IMR-90 (cell line): ENCODE data around the gene IFTAP. TPM values are rescaled to one million over a fixed set of nuclear protein-coding genes. Genes with fewer than 3 reads are reported as not detected.

Experiments
- ATAC-seq: fragments of 200-7000 bp; cut with Tn5 transposase; 2 replicates; pipeline ENCODE4 v1.9.1; 2020; ENCODE audit warnings: low read depth, mild to moderate bottlenecking, moderate library complexity
- BruUV-seq: library from RNA; stranded (reverse); fragments of 400-500 nt; replicated peaks from 2 replicates; lab custom pipeline; 2021; lab: Mats Ljungman, UMichigan
- CTCF ChIA-PET: fragments of 300-600 bp; formaldehyde crosslinking; extraction: SDS; loops from one replicate; lab custom pipeline; 2021; ENCODE audit warnings: antibody characterized with exemption; lab: Yijun Ruan, JAX
- POLR2A ChIA-PET: fragments of 300-600 bp; sonication (Branson Sonifier 250); formaldehyde crosslinking; loops from one replicate; lab custom pipeline; 2022; ENCODE audit warnings: antibody characterized with exemption; ENCODE audit not compliant: unreplicated experiment; lab: Charles Lee
- DNase-seq: peaks from one replicate; pipeline ENCODE4 v3.0.0; 2013
- H2AFZ ChIP-seq: replicated peaks from 2 replicates; pipeline ENCODE3; 2013; ENCODE audit warnings: low read length, mild to moderate bottlenecking; ENCODE audit not compliant: poor library complexity
- H2AK5ac ChIP-seq: 2 replicates; pipeline ENCODE4 v1.6.1; 2013; ENCODE audit warnings: low read depth, low read length, inconsistent platforms
- H2AK9ac ChIP-seq: replicated peaks from 2 replicates; pipeline ENCODE3; 2013; ENCODE audit warnings: mild to moderate bottlenecking, low read depth, low read length, moderate library complexity; ENCODE audit not compliant: poor library complexity
- H2BK120ac ChIP-seq: 2 replicates; pipeline ENCODE4 v1.6.1; 2013; ENCODE audit warnings: low read depth, low read length, inconsistent platforms
- H2BK15ac ChIP-seq: 3 replicates; pipeline ENCODE4 v1.6.1; 2013; ENCODE audit warnings: low read depth, low read length, inconsistent platforms
- H2BK20ac ChIP-seq: 2 replicates; pipeline ENCODE4 v1.6.1; 2013; ENCODE audit warnings: low read depth, mild to moderate bottlenecking, inconsistent platforms, low read length, moderate library complexity
- H2BK5ac ChIP-seq: 2 replicates; pipeline ENCODE4 v1.6.1; 2013; ENCODE audit warnings: mild to moderate bottlenecking, low read depth, low read length, inconsistent platforms; ENCODE audit not compliant: poor library complexity, severe bottlenecking
- H3K14ac ChIP-seq: replicated peaks from 2 replicates; pipeline ENCODE4 v1.6.1; 2013; ENCODE audit warnings: low read depth, low read length, inconsistent platforms
- H3K18ac ChIP-seq: 2 replicates; pipeline ENCODE4 v1.6.1; 2013; ENCODE audit warnings: low read depth, low read length, control low read depth
- H3K23ac ChIP-seq: 2 replicates; pipeline ENCODE4 v1.6.1; 2013; ENCODE audit warnings: low read depth, low read length, inconsistent platforms
- H3K27ac ChIP-seq: 2 replicates; pipeline ENCODE4 v1.5.1; 2013; ENCODE audit warnings: mild to moderate bottlenecking, control low read depth, low read length; ENCODE audit not compliant: insufficient read depth
- H3K27me3 ChIP-seq: 2 replicates; pipeline ENCODE4 v1.6.1; 2013; ENCODE audit warnings: low read length; ENCODE audit not compliant: control insufficient read depth, insufficient read depth
- H3K36me3 ChIP-seq: 2 replicates; pipeline ENCODE4 v1.6.1; 2013; ENCODE audit warnings: low read length, mixed read lengths; ENCODE audit not compliant: control insufficient read depth, insufficient read depth
- H3K4ac ChIP-seq: 2 replicates; pipeline ENCODE4 v1.6.1; 2013; ENCODE audit warnings: low read depth, low read length, inconsistent platforms
- H3K4me1 ChIP-seq: 2 replicates; pipeline ENCODE4 v1.6.1; 2013; ENCODE audit warnings: low read length, mixed read lengths; ENCODE audit not compliant: control insufficient read depth, insufficient read depth
- H3K4me2 ChIP-seq: 2 replicates; pipeline ENCODE4 v1.6.1; 2013; ENCODE audit warnings: low read depth, mild to moderate bottlenecking, control low read depth, low read length, moderate library complexity
- H3K4me3 ChIP-seq: 2 replicates; pipeline ENCODE4 v1.5.1; 2013; ENCODE audit warnings: low read depth, mild to moderate bottlenecking, control low read depth, low read length, moderate library complexity; ENCODE audit not compliant: insufficient read depth
- H3K56ac ChIP-seq: 2 replicates; pipeline ENCODE4 v1.6.1; 2013; ENCODE audit warnings: low read length, inconsistent platforms; ENCODE audit not compliant: insufficient read depth; ENCODE audit errors: extremely low read depth
- H3K79me1 ChIP-seq, 2 experiments: 2 replicates each; pipeline ENCODE4 v1.6.1; 2013; ENCODE audit warnings: low read length in 2 of 2, inconsistent platforms in 1 of 2, low read depth in 1 of 2
- H3K9ac ChIP-seq: 2 replicates; pipeline ENCODE4 v1.6.1; 2013; ENCODE audit warnings: low read depth, low read length, control low read depth
- H3K9me1 ChIP-seq: 2 replicates; pipeline ENCODE4 v1.6.1; 2013; ENCODE audit warnings: low read length, inconsistent platforms; ENCODE audit not compliant: insufficient read depth
- H3K9me3 ChIP-seq: 2 replicates; pipeline ENCODE4 v1.6.1; 2013; ENCODE audit warnings: low read length; ENCODE audit not compliant: control insufficient read depth, insufficient read depth
- H4K20me1 ChIP-seq: 2 replicates; pipeline ENCODE4 v1.6.1; 2013; ENCODE audit warnings: low read length, inconsistent platforms; ENCODE audit not compliant: insufficient read depth
- H4K5ac ChIP-seq: 2 replicates; pipeline ENCODE4 v1.6.1; 2013; ENCODE audit warnings: mild to moderate bottlenecking, low read depth, low read length, control low read depth
- H4K8ac ChIP-seq, 2 experiments: 2 replicates each; pipeline ENCODE4 v1.6.1; 2013; ENCODE audit warnings: low read depth in 2 of 2, low read length in 2 of 2, control low read depth in 1 of 2, inconsistent platforms in 1 of 2
- H4K91ac ChIP-seq: 2 replicates; pipeline ENCODE4 v1.6.1; 2013; ENCODE audit warnings: low read depth, low read length, inconsistent platforms; ENCODE audit not compliant: insufficient read depth
- BHLHE40 ChIP-seq: fragments of 150-350 bp; IDR thresholded peaks from 2 replicates; pipeline ENCODE4 v1.6.1; 2016; ENCODE audit warnings: mild to moderate bottlenecking, low read depth, low read length
- CEBPB ChIP-seq: IDR thresholded peaks from 2 replicates; pipeline ENCODE4 v1.6.1; 2012; ENCODE audit warnings: low read depth, low read length, improper control_type of control experiment
- CHD1 ChIP-seq: IDR thresholded peaks from 2 replicates; pipeline ENCODE4 v1.6.1; 2012; ENCODE audit warnings: low read depth, low read length, improper control_type of control experiment
- CTCF ChIP-seq: conservative IDR thresholded peaks from 2 replicates; pipeline ENCODE4 v1.5.1; 2012; ENCODE audit warnings: mild to moderate bottlenecking, low read depth, low read length, improper control_type of control experiment
- ELK1 ChIP-seq: fragments of 150-350 bp; IDR thresholded peaks from 2 replicates; pipeline ENCODE4 v1.6.1; 2016; ENCODE audit warnings: low read depth, mild to moderate bottlenecking, low read length, moderate library complexity, borderline replicate concordance
- FOS ChIP-seq: fragments of 150-350 bp; IDR thresholded peaks from 2 replicates; pipeline ENCODE4 v1.6.1; 2016; ENCODE audit warnings: low read depth, low read length
- MAFK ChIP-seq: IDR thresholded peaks from 2 replicates; pipeline ENCODE4 v1.6.1; 2012; ENCODE audit warnings: low read depth, low read length, improper control_type of control experiment
- MAZ ChIP-seq: IDR thresholded peaks from 2 replicates; pipeline ENCODE4 v1.6.1; 2012; ENCODE audit warnings: low read depth, mild to moderate bottlenecking, low read length, improper control_type of control experiment, moderate library complexity, borderline replicate concordance
- MXI1 ChIP-seq: IDR thresholded peaks from 2 replicates; pipeline ENCODE4 v1.6.1; 2012; ENCODE audit warnings: low read depth, mild to moderate bottlenecking, low read length, moderate library complexity, borderline replicate concordance
- NFE2L2 ChIP-seq: fragments of 150-350 bp; IDR thresholded peaks from 2 replicates; pipeline ENCODE4 v1.6.1; 2016; ENCODE audit warnings: low read depth, mild to moderate bottlenecking, low read length
- POLR2A ChIP-seq: IDR thresholded peaks from 2 replicates; pipeline ENCODE4 v1.6.1; 2012; ENCODE audit warnings: mild to moderate bottlenecking, low read depth, low read length
- RAD21 ChIP-seq: IDR thresholded peaks from 2 replicates; pipeline ENCODE4 v1.6.1; 2012; ENCODE audit warnings: low read length, improper control_type of control experiment
- RCOR1 ChIP-seq: IDR thresholded peaks from 2 replicates; pipeline ENCODE4 v1.6.1; 2012; ENCODE audit warnings: mild to moderate bottlenecking, low read length, improper control_type of control experiment; ENCODE audit not compliant: insufficient replicate concordance
- RFX5 ChIP-seq: IDR thresholded peaks from 2 replicates; pipeline ENCODE4 v1.8.0; 2012; ENCODE audit warnings: low read depth, mild to moderate bottlenecking, low read length, moderate library complexity
- SMC3 ChIP-seq: fragments of 150-350 bp; IDR thresholded peaks from 2 replicates; pipeline ENCODE4 v1.6.1; 2016; ENCODE audit warnings: low read depth, mild to moderate bottlenecking, antibody characterized with exemption, low read length, moderate library complexity
- USF2 ChIP-seq: fragments of 150-350 bp; IDR thresholded peaks from 2 replicates; pipeline ENCODE4 v1.6.1; 2017; ENCODE audit warnings: mild to moderate bottlenecking, antibody characterized with exemption, low read length, low read depth
- WGBS, 2 experiments: methylation state at CpG; one replicate each; pipeline versions ENCODE4 v1.1.5 to v1.1.7; 2013; ENCODE audit warnings: missing lambda C conversion rate in 2 of 2; ENCODE audit not compliant: insufficient read length in 1 of 2; ENCODE audit errors: extremely low coverage in 2 of 2; 5-methylcytosine and 5-hydroxymethylcytosine counted together
- dilution Hi-C: fragments of 300-500 bp; cut with HindIII; formaldehyde crosslinking; loops from one replicate; pipeline ENCODE4 v1.14.3; 2018; ENCODE audit warnings: low sequenced_read_pairs; ENCODE audit not compliant: unreplicated experiment
- in situ Hi-C: fragments of 300-500 bp; cut with MboI; formaldehyde crosslinking; loops from 3 replicates; pipeline ENCODE4 v1.14.3; 2019; ENCODE audit warnings: low sequenced_read_pairs, inconsistent platforms, mixed read lengths
- intact Hi-C: fragments of 100-400 bp; cut with micrococcal nuclease; formaldehyde crosslinking; loops from 2 replicates; pipeline ENCODE4 v1.10.0; 2022
- polyA plus RNA-seq, 3 experiments: library from polyadenylated mRNA; depleted of rRNA; stranded (reverse); fragments of >200 nt; gene quantifications; 2 replicates each; pipeline ENCODE4 v1.2.3, GENCODE V29; 2012; ENCODE audit warnings: low replicate concordance in 1 of 3
- total RNA-seq: library from RNA; depleted of rRNA; stranded (reverse); fragments of >200 nt; gene quantifications from 2 replicates; pipeline ENCODE4 v1.2.3, GENCODE V29; 2012

The IFTAP gene
- total and polyA plus RNA-seq, 2 of the 4 experiments (the other 2 are of a cell fraction), result 15.8 to 28.5 TPM

- no peaks in the 10 kb centered on the region for H3K4me1 ChIP-seq
- no TSS peak for BruUV-seq
- H3K23ac ChIP-seq, result no peak overlapping the region
- H3K4me2 ChIP-seq, result no peak overlapping the region
- H2BK15ac ChIP-seq, result no peak overlapping the region
- no peak overlapping the region for H3K56ac ChIP-seq
- dilution Hi-C loops (no loop called here), in situ Hi-C loops (no loop called here), intact Hi-C loops (no loop called here)
- H3K36me3 ChIP-seq, result no peaks in the 10 kb centered on the region
- H4K8ac ChIP-seq, result no peak overlapping the region
- no peaks in the 10 kb centered on the region for H3K79me1 ChIP-seq
- no peak overlapping the region for H3K14ac ChIP-seq
- H2BK20ac ChIP-seq, result no peak overlapping the region
- H3K9me1 ChIP-seq, result no peaks in the 10 kb centered on the region; the same call in 1 of the 2 replicates
- H3K4ac ChIP-seq, result no peak overlapping the region
- no peak for DNase-seq
- no peak overlapping the region for H3K27ac ChIP-seq
- H2AK9ac ChIP-seq, result no peak overlapping the region
- ChIA-PET CTCF (no interaction called here), POLR2A (no interaction called here)
- no peaks in the 10 kb centered on the region for H4K20me1 ChIP-seq
- no peak overlapping the region for H4K5ac ChIP-seq
- WGBS, 2 experiments, result 60% methylated on average over 1 of the region's 1 CpG; no CpG with 5 or more reads in 1 of the 2 experiments
- H2AFZ ChIP-seq, result no peak overlapping the region
- H2BK120ac ChIP-seq, result no peak overlapping the region
- no peaks in the 10 kb centered on the region for H3K27me3 ChIP-seq
- no peak overlapping the region for H2BK5ac ChIP-seq
- no peak overlapping the region for H4K91ac ChIP-seq
- no peaks in the 10 kb centered on the region for H3K9me3 ChIP-seq
- no peak overlapping the region for H2AK5ac ChIP-seq
- TF ChIP-seq CHD1 (no peak), USF2 (no peak), RCOR1 (no peak), ELK1 (no peak), BHLHE40 (no peak), MAFK (no peak), MAZ (no peak), RAD21 (no peak), CEBPB (no peak), MXI1 (no peak), CTCF (no peak), NFE2L2 (no peak), RFX5 (no peak), FOS (no peak), SMC3 (no peak), POLR2A (no peak)
- no peak overlapping the region for H3K9ac ChIP-seq
- H3K4me3 ChIP-seq, result no peak overlapping the region
- no peak for ATAC-seq
- H3K18ac ChIP-seq, result no peak overlapping the region
Measured at GRCh38 chr11:36608491-36609199, 14.3 kb downstream of the IFTAP start.
